K562 (cell line): ENCODE measurements around the gene E2F1. TPM values are rescaled to one million over a fixed set of nuclear protein-coding genes. Genes with fewer than 3 reads are reported as not detected.

ENCODE experiments used
- ATAC-seq: fragments of 200-7000 bp; cut with Tn5 transposase; 3 replicates; pipeline ENCODE4 v1.9.1; 2020; ENCODE audit warnings: moderate library complexity
- BruUV-seq: library from RNA; stranded (reverse); fragments of 400-500 nt; replicated peaks from 2 replicates; lab custom pipeline; 2021; lab: Mats Ljungman, UMichigan
- CTCF ChIA-PET: fragments of 300-600 bp; formaldehyde crosslinking; extraction: SDS; loops from one replicate; lab custom pipeline; 2021; ENCODE audit warnings: low intra/inter-chr PET ratio; lab: Yijun Ruan, JAX
- POLR2A ChIA-PET: fragments of 300-600, 350-650 bp; sonication (Branson Sonifier 250); formaldehyde crosslinking; extraction: SDS; loops from one replicate; lab custom pipeline; 2021; ENCODE audit warnings: antibody characterized with exemption, inconsistent platforms; lab: Yijun Ruan, JAX
- DNase-seq, 4 experiments: peaks; one replicate each; pipeline versions ENCODE4 v3.0.0 to v3.0.0-alpha.2; 2011 to 2018; ENCODE audit warnings: low spot score in 3 of 4, mixed read lengths in 3 of 4; ENCODE audit errors: extremely low read depth in 1 of 4
- FAIRE-seq: peaks from 2 replicates; lab custom pipeline; 2011; peaks lifted over from hg19 to GRCh38; lab: Jason Lieb, UNC
- H2AFZ ChIP-seq: 2 replicates; pipeline ENCODE4 v1.6.0; 2011; ENCODE audit warnings: low read depth, low read length, control low read depth, inconsistent platforms
- H3K27ac ChIP-seq: fragments of 200-600 bp; 3 replicates; pipeline ENCODE4 v1.8.0; 2011; ENCODE audit warnings: low read depth, mild to moderate bottlenecking, control low read depth, inconsistent platforms, low read length, moderate library complexity, mixed read lengths; ENCODE audit errors: extremely low read depth
- H3K27me3 ChIP-seq, 2 experiments: fragments of 300-600 bp in 1 of 2; 2 replicates in 1 of 2; 3 replicates in 1 of 2; pipeline versions ENCODE4 v1.6.0 to v1.8.0; 2011; ENCODE audit warnings: inconsistent platforms in 2 of 2, low read length in 2 of 2, mild to moderate bottlenecking in 1 of 2, mixed read lengths in 1 of 2, moderate library complexity in 1 of 2; ENCODE audit not compliant: control insufficient read depth in 2 of 2, insufficient read depth in 2 of 2
- H3K36me3 ChIP-seq: fragments of 300-600 bp; 3 replicates; pipeline ENCODE4 v1.8.0; 2011; ENCODE audit warnings: mild to moderate bottlenecking, low read length, inconsistent platforms; ENCODE audit not compliant: control insufficient read depth, insufficient read depth
- H3K4me1 ChIP-seq, 2 experiments: fragments of 200-600 bp in 1 of 2; replicated peaks in 1 of 2; 2 replicates in 1 of 2; 3 replicates in 1 of 2; pipeline versions ENCODE4 v1.5.1 to v1.8.0; 2011; ENCODE audit warnings: inconsistent platforms in 2 of 2, low read length in 2 of 2, mild to moderate bottlenecking in 1 of 2, mixed read lengths in 1 of 2, moderate library complexity in 1 of 2; ENCODE audit not compliant: control insufficient read depth in 2 of 2, insufficient read depth in 2 of 2
- H3K4me2 ChIP-seq: 2 replicates; pipeline ENCODE4 v1.6.1; 2011; ENCODE audit warnings: low read length, control low read depth, inconsistent platforms, mixed read lengths; ENCODE audit not compliant: insufficient read depth
- H3K4me3 ChIP-seq: fragments of 200-600 bp; sonication (generic), shearing (Covaris generic); 2 replicates; pipeline ENCODE4 v1.5.1; 2016; ENCODE audit warnings: control low read depth, inconsistent platforms
- H3K79me2 ChIP-seq: fragments of 200-600 bp; 3 replicates; pipeline ENCODE4 v1.8.0; 2011; ENCODE audit warnings: low read length, inconsistent platforms; ENCODE audit not compliant: control insufficient read depth, insufficient read depth
- H3K9ac ChIP-seq, 2 experiments: 2 replicates each; pipeline versions ENCODE4 v1.6.0 to v1.6.1; 2011; ENCODE audit warnings: low read depth in 2 of 2, low read length in 2 of 2, control low read depth in 1 of 2, inconsistent platforms in 1 of 2, mild to moderate bottlenecking in 1 of 2, mixed read lengths in 1 of 2; ENCODE audit not compliant: insufficient read depth in 1 of 2
- H3K9me1 ChIP-seq: one replicate; pipeline ENCODE4 v1.6.0; 2011; ENCODE audit warnings: inconsistent platforms, mild to moderate bottlenecking, low read length, moderate library complexity; ENCODE audit not compliant: control insufficient read depth, insufficient read depth
- H3K9me3 ChIP-seq: replicated peaks from 2 replicates; pipeline ENCODE4 v1.5.1; 2011; ENCODE audit warnings: low read depth, low read length, inconsistent platforms; ENCODE audit not compliant: control insufficient read depth, insufficient read depth
- H4K20me1 ChIP-seq: replicated peaks from 2 replicates; pipeline ENCODE4 v1.6.1; 2011; ENCODE audit warnings: low read length, inconsistent platforms, mixed read lengths; ENCODE audit not compliant: control insufficient read depth, insufficient read depth
- CC2D1A ChIP-seq: fragments of 450-650 bp; IDR thresholded peaks from 2 replicates; pipeline ENCODE4 v1.6.1; 2017; ENCODE audit warnings: mild to moderate bottlenecking
- ERF ChIP-seq: fragments of 450-650 bp; formaldehyde crosslinking; IDR thresholded peaks from 2 replicates; pipeline ENCODE4 v1.4.0; 2020; ENCODE audit warnings: mild to moderate bottlenecking, mixed read lengths
- FOXK1 ChIP-seq: sonication (generic); formaldehyde crosslinking; IDR thresholded peaks from 2 replicates; pipeline ENCODE4 v1.8.0; 2022; ENCODE audit warnings: missing genetic modification reagents, mild to moderate bottlenecking, borderline replicate concordance
- HMGN3 ChIP-seq: IDR thresholded peaks from 2 replicates; pipeline ENCODE4 v1.6.1; 2011; ENCODE audit warnings: borderline replicate concordance, low read depth, mild to moderate bottlenecking, mixed read lengths, low read length; ENCODE audit not compliant: insufficient read length; ENCODE audit errors: extremely low read depth
- MIER1 ChIP-seq: fragments of 450-650 bp; IDR thresholded peaks from 2 replicates; pipeline ENCODE4 v1.6.1; 2016; ENCODE audit warnings: antibody characterized with exemption, mild to moderate bottlenecking, low read depth
- MTA1 ChIP-seq: fragments of 450-650 bp; IDR thresholded peaks from 2 replicates; pipeline ENCODE4 v1.6.1; 2017; ENCODE audit warnings: borderline replicate concordance
- NCOA2 ChIP-seq, 2 experiments: fragments of 450-650 bp; IDR thresholded peaks; 2 replicates each; pipeline ENCODE4 v1.6.1; 2018; ENCODE audit warnings: mild to moderate bottlenecking in 2 of 2, moderate library complexity in 1 of 2; ENCODE audit not compliant: partially characterized antibody in 2 of 2
- PRMT5 ChIP-seq: sonication (generic); formaldehyde crosslinking; IDR thresholded peaks from 2 replicates; pipeline ENCODE4 v1.5.0; 2020; ENCODE audit warnings: missing genetic modification reagents
- RFX5 ChIP-seq: IDR thresholded peaks from 2 replicates; pipeline ENCODE4 v1.6.1; 2011; ENCODE audit warnings: low read depth, mild to moderate bottlenecking, improper control_type of control experiment, low read length
- SIX5 ChIP-seq, 2 experiments: IDR thresholded peaks; 2 replicates each; pipeline ENCODE4 v1.6.1; 2011; ENCODE audit warnings: low read length in 2 of 2, borderline replicate concordance in 1 of 2, low read depth in 1 of 2, mild to moderate bottlenecking in 1 of 2, moderate library complexity in 1 of 2; ENCODE audit not compliant: insufficient read depth in 1 of 2
- TOE1 ChIP-seq, 2 experiments: fragments of 450-650 bp in 1 of 2; sonication (generic) in 1 of 2; formaldehyde crosslinking in 1 of 2; IDR thresholded peaks; 2 replicates each; pipeline versions ENCODE4 v1.7.1 to v1.8.0; 2016 to 2022; ENCODE audit warnings: borderline replicate concordance in 2 of 2, mild to moderate bottlenecking in 2 of 2, antibody characterized with exemption in 1 of 2, inconsistent platforms in 1 of 2, low read depth in 1 of 2, missing genetic modification reagents in 1 of 2, moderate library complexity in 1 of 2
- ZNF121 ChIP-seq: sonication (generic); formaldehyde crosslinking; conservative IDR thresholded peaks from 2 replicates; pipeline ENCODE4 v1.8.0; 2022; ENCODE audit warnings: missing genetic modification reagents
- WGBS: fragments of 100-300 bp; shearing (Covaris generic); methylation state at CpG from one replicate; pipeline ENCODE4 v1.1.6; 2016; ENCODE audit warnings: low coverage, mixed read lengths; ENCODE audit not compliant: insufficient coverage; ENCODE audit errors: missing lambda C conversion rate; 5-methylcytosine and 5-hydroxymethylcytosine counted together
- in situ Hi-C: fragments of 300-500 bp; cut with MboI; formaldehyde crosslinking; loops from 4 replicates; pipeline ENCODE4 v1.15.0; 2018; ENCODE audit warnings: inconsistent platforms, mixed read lengths
- intact Hi-C: fragments of 100-400 bp; cut with micrococcal nuclease; formaldehyde crosslinking; loops from 2 replicates; pipeline ENCODE4 v1.14.2; 2022
- polyA plus RNA-seq, 8 experiments: library from polyadenylated mRNA; depleted of rRNA in 4 of 8; stranded (reverse) in 5 of 8; unstranded in 3 of 8; fragments of >200 nt; fragmentation: Nextera tagmentation in 2 of 8; fragmentation: Illumina TruSeq in 1 of 8; extraction: Ambion mirVana in 2 of 8; extraction: Trizol in 1 of 8; gene quantifications; 2 replicates each; pipeline versions ENCODE4 v1.2.1 to v1.2.3, GENCODE V29; 2011 to 2014; ENCODE audit warnings: inconsistent platforms in 1 of 8, missing spikeins in 1 of 8
- total RNA-seq, 7 experiments: library from RNA; depleted of rRNA in 6 of 7; stranded (reverse); fragments of >200 nt in 6 of 7; fragmentation: Illumina TruSeq in 2 of 7; extraction: Trizol in 2 of 7; gene quantifications; 2 replicates each; pipeline versions ENCODE4 v1.2.1 to v1.2.3, GENCODE V29; 2011 to 2021; ENCODE audit warnings: low replicate concordance in 1 of 7
- TF ChIP-seq, protein P1 (sequence below): fragments of 450-650 bp; IDR thresholded peaks from 2 replicates; pipeline ENCODE4 v1.6.1; 2016; ENCODE audit warnings: borderline replicate concordance

Gene E2F1
- total and polyA plus RNA-seq, 9 of the 15 experiments (the other 6 are each of a cell fraction or from before 2014, with no cell fraction given) = 0.14 to 30.6 (median 13.1) TPM

DNA sequence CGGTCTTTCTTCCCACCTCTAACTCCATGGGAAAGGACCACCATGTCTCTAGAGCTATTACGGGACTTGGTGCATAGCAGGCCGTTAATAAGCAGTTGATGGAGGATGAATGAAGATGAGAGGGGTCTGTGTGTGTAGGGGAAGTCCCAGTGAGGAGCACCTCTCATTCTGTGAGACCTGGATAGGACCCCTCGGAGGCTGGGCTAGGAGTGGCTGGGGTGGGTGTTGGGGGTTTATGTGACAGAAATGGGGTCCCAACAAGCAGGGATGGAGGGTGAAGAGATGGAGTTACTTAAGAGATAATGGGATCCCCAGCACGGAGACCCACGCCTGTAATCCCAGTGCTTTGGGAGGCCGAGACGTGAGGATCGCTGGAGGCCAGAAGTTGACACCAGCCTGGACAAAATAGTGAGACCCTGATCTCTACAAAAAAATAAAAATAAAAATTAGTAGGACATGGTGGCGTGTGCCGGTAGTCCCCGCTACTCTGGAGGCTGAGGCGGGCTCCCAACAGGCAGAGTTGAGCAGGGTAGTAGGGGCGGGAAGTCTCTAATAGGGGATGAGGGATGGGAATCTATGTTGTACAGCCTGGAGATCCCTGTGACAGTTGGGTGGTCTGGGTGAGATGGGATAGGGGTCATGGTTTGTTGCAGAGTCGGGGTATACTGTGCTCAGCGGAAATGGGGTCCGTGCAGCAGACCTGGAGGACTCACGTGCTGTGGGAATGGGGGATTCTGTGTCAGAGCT, 44.9 kb upstream of the E2F1 start:
- in situ Hi-C loops (loop anchor here (5.0 kb wide), 1 partner anchor 269 kb away; no protein-coding TSS in a partner anchor), intact Hi-C loops (loop anchor here (5.0 kb wide), 2 partner anchors 44 to 81 kb away; partner anchors contain the start of genes CHMP4B and E2F1)
- Histone ChIP-seq H3K27me3 (no peaks in the 10 kb centered on the region), H3K4me1 (peaks cover 20 to 33% of the 10 kb centered on the region in 2 experiments), H2AFZ (peak overlapping the region; percentile 98), H3K9me3 (no peaks in the 10 kb centered on the region), H3K27ac (peak overlapping the region; percentile 69; the same call in 2 of the 3 replicates), H3K79me2 (no peaks in the 10 kb centered on the region), H3K4me3 (peak overlapping the region; percentile 49), H3K9ac (peak overlapping the region; percentile 43 to 96), H3K36me3 (no peaks in the 10 kb centered on the region), H3K4me2 (peak overlapping the region; percentile 89), H4K20me1 (no peaks in the 10 kb centered on the region), H3K9me1 (no peaks in the 10 kb centered on the region)
- no TSS peak for BruUV-seq
- WGBS = 78% methylated on average over 17 of the region's 18 CpGs
- ATAC-seq = no peak
- FAIRE-seq = no peak
- POLR2A ChIA-PET = interaction anchor here (1.4 to 2.1 kb wide), 2 partner anchors 11 kb away, joined by 4 to 6 read pairs; partner anchors contain the start of gene PXMP4
- CTCF ChIA-PET = interaction anchor here (0.5 kb wide), 1 partner anchor 32 kb away, joined by 3 read pairs; no protein-coding TSS in a partner anchor
- TF ChIP-seq ERF (CRISPR knock-in tag) (no peak), PRMT5 (CRISPR knock-in tag) (no peak), ZNF121 (peak; percentile 53; the same call in 1 of the 2 replicates), SIX5 (IDR thresholded peaks at IDR 0.05; ENCODE audit: borderline replicate concordance in 1 of 2, insufficient read depth in 1 of 2, low read depth in 1 of 2, low read length in 2 of 2) (no peak), HMGN3 (no peak), TOE1 (IDR thresholded peaks at IDR 0.05; ENCODE audit: borderline replicate concordance) (peak; percentile 23; the same call in 1 of the 2 replicates), TOE1 (CRISPR knock-in tag; IDR thresholded peaks at IDR 0.05; ENCODE audit: borderline replicate concordance, low read depth) (no peak), NCOA2 (IDR thresholded peaks at IDR 0.05; ENCODE audit: partially characterized antibody in 2 of 2) (no peak), FOXK1 (CRISPR knock-in tag) (0 out of 2 replicates have a peak, but pooled peaks have one; percentile 41), MIER1 (0 out of 2 replicates have a peak, but pooled peaks have one; percentile 18), CC2D1A (no peak), MTA1 (0 out of 2 replicates have a peak, but pooled peaks have one; percentile 15), RFX5 (no peak)
- TF ChIP-seq, protein P1, sequence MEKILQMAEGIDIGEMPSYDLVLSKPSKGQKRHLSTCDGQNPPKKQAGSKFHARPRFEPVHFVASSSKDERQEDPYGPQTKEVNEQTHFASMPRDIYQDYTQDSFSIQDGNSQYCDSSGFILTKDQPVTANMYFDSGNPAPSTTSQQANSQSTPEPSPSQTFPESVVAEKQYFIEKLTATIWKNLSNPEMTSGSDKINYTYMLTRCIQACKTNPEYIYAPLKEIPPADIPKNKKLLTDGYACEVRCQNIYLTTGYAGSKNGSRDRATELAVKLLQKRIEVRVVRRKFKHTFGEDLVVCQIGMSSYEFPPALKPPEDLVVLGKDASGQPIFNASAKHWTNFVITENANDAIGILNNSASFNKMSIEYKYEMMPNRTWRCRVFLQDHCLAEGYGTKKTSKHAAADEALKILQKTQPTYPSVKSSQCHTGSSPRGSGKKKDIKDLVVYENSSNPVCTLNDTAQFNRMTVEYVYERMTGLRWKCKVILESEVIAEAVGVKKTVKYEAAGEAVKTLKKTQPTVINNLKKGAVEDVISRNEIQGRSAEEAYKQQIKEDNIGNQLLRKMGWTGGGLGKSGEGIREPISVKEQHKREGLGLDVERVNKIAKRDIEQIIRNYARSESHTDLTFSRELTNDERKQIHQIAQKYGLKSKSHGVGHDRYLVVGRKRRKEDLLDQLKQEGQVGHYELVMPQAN = 0 out of 2 replicates have a peak, but pooled peaks have one; percentile 35
- no peak for DNase-seq
